ENCODE measurements around the gene NAT9.
A peak's percentile ranks its signal among the peaks of the same experiment; 100 is the strongest.

Gene NAT9

DNA sequence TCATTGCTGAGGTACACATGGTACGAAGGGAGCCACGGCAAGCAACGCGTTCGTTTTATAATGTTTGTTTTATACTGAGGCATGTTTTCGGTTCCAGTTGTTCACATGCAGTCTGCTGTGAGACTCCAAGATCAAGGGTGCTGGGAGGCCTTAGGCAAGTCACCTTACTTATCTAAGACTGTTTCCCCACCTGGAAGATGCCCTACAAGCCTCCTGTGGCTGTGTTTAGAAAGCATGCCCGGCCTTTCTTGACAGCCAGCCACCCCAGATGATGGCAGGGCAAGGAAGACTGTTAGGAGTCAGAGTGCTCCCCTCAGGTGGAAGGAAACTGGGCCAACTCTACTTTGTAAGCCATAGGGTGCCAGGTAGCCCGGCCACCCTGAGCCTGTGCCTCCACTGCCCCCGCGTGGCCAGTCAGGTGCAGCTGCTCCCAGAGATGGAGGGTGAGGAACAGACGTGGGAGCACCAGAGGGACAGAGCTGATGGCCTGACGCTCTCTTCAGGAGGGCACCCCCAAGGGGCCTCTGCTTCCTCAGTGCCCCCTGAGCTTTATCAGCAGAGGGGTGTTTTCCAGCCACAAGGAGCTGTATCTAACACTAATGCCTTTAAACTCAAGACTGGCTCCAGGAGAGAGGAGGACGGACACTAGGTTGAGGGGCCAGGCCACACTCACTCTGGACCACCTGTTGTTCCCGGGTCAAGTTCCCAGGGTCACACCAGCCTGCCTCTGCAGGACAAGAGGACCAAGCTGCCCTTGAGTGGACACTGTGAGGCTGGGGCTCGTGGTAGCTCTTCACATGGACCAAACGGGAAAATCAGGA lies 5.4 kb downstream of the NAT9 start:
- H3K27ac ChIP-seq, result no peak overlapping the region
- TF ChIP-seq CTCF (IDR thresholded peaks at IDR 0.05; ENCODE audit: low read depth, low read length, missing control alignments), result peak; percentile 85
- peaks cover 34% of the 10 kb centered on the region for H3K36me3 ChIP-seq (replicated peaks)
- H3K27me3 ChIP-seq (replicated peaks), result no peaks in the 10 kb centered on the region
- in situ Hi-C loops (cut with HindIII; ENCODE audit: low pct_ligation_motif_present, low sequenced_read_pairs), result no loop called here
- no peak overlapping the region for H3K4me3 ChIP-seq (ENCODE audit: low read depth, low read length)
- no peak for DNase-seq

GRCh38 chr17:74769856-74770497 lies 6.2 kb downstream of the NAT9 start:
- Histone ChIP-seq H3K4me3 (ENCODE audit: low read depth, low read length) (no peak overlapping the region), H3K36me3 (replicated peaks) (peaks cover 34% of the 10 kb centered on the region), H3K27me3 (replicated peaks) (no peaks in the 10 kb centered on the region), H3K27ac (no peak overlapping the region)
- in situ Hi-C loops (cut with HindIII; ENCODE audit: low pct_ligation_motif_present, low sequenced_read_pairs), result no loop called here
- no peak for TF ChIP-seq CTCF (IDR thresholded peaks at IDR 0.05; ENCODE audit: low read depth, low read length, missing control alignments)
- no peak for DNase-seq

GRCh38 chr17:74769266-74769855 lies 6.8 kb downstream of the NAT9 start:
- no peak overlapping the region for H3K4me3 ChIP-seq (ENCODE audit: low read depth, low read length)
- H3K27me3 ChIP-seq (replicated peaks), result no peaks in the 10 kb centered on the region
- H3K27ac ChIP-seq, result no peak overlapping the region
- peaks cover 34% of the 10 kb centered on the region for H3K36me3 ChIP-seq (replicated peaks)
- in situ Hi-C loops (cut with HindIII; ENCODE audit: low pct_ligation_motif_present, low sequenced_read_pairs), result no loop called here
- no peak for TF ChIP-seq CTCF (IDR thresholded peaks at IDR 0.05; ENCODE audit: low read depth, low read length, missing control alignments)
- no peak for DNase-seq

GRCh38 chr17:74768763-74769114 lies 7.4 kb downstream of the NAT9 start:
- Histone ChIP-seq H3K4me3 (ENCODE audit: low read depth, low read length) (no peak overlapping the region), H3K27ac (no peak overlapping the region), H3K27me3 (replicated peaks) (no peaks in the 10 kb centered on the region), H3K36me3 (replicated peaks) (peaks cover 34% of the 10 kb centered on the region)
- DNase-seq, result no peak
- in situ Hi-C loops (cut with HindIII; ENCODE audit: low pct_ligation_motif_present, low sequenced_read_pairs), result no loop called here
- TF ChIP-seq CTCF (IDR thresholded peaks at IDR 0.05; ENCODE audit: low read depth, low read length, missing control alignments), result no peak

DNA sequence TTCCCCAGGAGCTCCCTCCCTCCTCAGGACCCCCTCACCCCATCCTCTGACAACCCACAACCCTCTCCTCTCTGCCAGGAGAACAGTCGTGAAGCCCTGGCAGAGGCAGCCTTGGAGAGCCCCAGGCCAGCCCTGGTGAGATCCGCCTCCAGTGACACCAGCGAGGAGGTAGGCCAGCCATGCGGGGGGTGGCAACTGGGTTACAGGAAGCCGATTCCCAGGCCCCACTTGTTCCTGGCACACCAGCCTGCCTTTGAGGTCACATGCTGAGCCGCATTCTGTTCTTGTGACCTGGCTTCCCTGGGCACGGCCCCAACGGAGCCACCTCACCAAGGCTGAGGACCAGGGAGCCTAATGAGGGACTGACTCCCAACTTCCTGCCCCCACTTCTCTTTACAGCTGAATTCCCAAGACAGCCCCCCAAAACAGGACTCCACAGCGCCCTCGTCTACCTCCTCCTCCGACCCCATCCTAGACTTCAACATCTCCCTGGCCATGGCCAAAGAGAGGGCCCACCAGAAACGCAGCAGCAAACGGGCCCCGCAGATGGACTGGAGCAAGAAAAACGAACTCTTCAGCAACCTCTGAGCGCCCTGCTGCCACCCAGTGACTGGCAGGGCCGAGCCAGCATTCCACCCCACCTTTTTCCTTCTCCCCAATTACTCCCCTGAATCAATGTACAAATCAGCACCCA lies 7.9 kb downstream of the NAT9 start:
- in situ Hi-C loops (cut with HindIII; ENCODE audit: low pct_ligation_motif_present, low sequenced_read_pairs), result no loop called here
- TF ChIP-seq CTCF (IDR thresholded peaks at IDR 0.05; ENCODE audit: low read depth, low read length, missing control alignments), result no peak
- Histone ChIP-seq H3K27me3 (replicated peaks) (no peaks in the 10 kb centered on the region), H3K36me3 (replicated peaks) (peaks cover 30% of the 10 kb centered on the region), H3K4me3 (ENCODE audit: low read depth, low read length) (no peak overlapping the region), H3K27ac (no peak overlapping the region)
- no peak for DNase-seq

All from brain microvascular endothelial cell (primary cell).